Measurements from ENCODE around the gene MTX1.
A peak's percentile ranks its signal among the peaks of the same experiment; 100 is the strongest.
"Not testable (repeated sequence)": the region's sequence is repeated elsewhere in the genome, so short reads cannot be mapped to it uniquely, and the experiment has no call there.

The MTX1 gene

DNA sequence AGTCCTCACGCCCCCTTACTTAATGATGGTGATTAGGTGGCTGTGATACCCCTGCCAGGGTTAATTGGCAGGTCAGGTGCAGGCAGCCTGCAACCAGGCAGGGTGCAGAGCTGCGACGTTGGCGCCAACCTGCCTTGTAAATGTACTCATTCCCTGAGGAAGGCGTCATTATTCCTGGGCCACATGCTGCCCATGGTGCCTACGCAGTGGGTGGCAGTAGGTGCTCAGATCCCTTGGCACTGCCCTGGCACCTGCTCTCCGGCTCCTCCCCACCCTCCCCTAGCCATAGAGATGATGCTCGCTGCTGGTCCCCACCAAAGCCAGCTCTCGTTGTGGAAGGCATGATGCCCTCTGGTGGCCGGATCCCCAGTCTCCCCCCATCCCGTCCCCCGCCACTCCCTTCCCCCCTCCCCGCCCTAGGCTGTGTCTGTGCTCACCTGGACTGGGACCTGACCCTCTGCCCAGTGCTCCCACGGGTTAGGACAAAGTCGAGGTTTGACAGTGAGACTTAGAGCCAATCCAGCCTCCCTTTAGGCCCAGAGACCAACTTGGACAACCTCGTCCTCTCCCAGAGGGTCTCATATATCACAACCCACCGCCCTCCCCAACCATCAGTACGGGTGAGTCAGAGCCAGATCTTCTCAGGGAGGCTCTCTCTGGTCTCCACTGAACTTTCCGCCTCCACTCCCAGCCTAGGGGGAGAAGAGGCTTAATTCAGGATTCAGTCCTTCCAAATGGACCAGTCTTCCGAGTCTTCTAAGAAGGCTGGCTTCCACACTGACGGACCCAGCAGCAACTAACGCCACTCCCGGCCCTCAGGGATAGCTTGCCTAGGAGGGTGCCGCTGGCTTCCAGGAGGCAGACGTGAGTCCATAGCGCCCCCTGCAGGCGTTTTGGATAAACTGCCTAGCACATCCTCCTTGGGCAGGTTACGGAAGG, 41.1 kb upstream of the MTX1 start:
- no peak overlapping the region for H3K4me3 ChIP-seq (ENCODE audit: control insufficient read depth, low read depth, low read length)
- TF ChIP-seq, protein P1, sequence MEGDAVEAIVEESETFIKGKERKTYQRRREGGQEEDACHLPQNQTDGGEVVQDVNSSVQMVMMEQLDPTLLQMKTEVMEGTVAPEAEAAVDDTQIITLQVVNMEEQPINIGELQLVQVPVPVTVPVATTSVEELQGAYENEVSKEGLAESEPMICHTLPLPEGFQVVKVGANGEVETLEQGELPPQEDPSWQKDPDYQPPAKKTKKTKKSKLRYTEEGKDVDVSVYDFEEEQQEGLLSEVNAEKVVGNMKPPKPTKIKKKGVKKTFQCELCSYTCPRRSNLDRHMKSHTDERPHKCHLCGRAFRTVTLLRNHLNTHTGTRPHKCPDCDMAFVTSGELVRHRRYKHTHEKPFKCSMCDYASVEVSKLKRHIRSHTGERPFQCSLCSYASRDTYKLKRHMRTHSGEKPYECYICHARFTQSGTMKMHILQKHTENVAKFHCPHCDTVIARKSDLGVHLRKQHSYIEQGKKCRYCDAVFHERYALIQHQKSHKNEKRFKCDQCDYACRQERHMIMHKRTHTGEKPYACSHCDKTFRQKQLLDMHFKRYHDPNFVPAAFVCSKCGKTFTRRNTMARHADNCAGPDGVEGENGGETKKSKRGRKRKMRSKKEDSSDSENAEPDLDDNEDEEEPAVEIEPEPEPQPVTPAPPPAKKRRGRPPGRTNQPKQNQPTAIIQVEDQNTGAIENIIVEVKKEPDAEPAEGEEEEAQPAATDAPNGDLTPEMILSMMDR (IDR thresholded peaks at IDR 0.05; ENCODE audit: control insufficient read depth, insufficient read depth, low read depth, low read length, missing control alignments) = peak; percentile 92
- peak; percentile 18 for DNase-seq (ENCODE audit: low read depth)

DNA sequence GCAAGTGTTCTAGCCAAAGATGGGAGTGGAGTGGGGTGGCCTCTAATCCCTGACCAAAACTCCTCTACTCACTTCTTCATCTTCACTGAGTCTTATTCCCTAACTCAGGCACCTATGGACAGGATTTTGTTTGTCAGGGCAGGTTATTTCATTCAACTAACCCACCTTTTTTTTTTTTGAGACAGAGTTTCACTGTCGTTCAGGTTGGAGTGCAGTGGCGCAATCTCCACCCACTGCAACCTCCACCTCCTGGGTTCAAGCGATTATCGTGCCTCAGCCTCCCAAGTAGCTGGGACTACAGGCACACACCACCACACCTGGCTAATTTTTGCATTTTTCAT, 40.4 kb upstream of the MTX1 start:
- not testable (repeated sequence) for DNase-seq (ENCODE audit: low read depth); H3K4me3 ChIP-seq (ENCODE audit: control insufficient read depth, low read depth, low read length)

DNA sequence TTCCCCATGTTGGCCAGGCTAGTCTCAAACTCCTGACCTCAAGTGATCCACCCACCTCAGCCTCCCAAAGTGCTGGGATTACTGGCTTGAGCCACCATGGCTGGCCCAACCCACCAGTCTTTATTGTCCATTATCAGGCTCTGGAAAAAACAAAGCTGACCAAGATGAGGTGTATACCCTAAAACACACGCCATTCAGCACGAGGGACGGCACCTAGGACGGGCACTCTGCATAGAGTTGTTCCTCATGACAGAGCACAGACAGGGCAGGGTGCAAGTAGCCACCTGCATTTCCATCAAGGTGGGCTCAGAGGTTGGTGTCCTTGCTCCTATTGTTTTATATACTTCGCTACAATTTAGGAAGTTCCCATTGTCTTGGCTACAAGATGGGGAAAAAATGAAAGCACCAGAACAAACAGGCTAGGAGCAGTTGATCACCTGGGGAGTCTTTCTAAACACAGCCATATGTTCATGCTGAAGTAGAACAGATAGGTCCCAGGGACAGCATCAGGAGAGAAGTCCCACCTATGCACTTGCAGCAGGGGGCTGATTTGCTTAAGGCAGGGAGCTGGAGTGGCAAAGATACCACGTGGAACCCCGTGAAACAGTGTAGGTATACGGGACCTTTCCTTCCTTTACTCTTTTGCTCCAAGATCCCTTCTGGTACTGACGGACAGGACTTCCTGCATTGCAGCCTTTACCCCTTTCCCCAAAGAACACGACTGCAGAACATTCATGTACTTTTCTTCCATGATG, 39.9 kb upstream of the MTX1 start:
- H3K4me3 ChIP-seq (ENCODE audit: control insufficient read depth, low read depth, low read length) = no peak overlapping the region
- TF ChIP-seq, protein P1 (IDR thresholded peaks at IDR 0.05; ENCODE audit: control insufficient read depth, insufficient read depth, low read depth, low read length, missing control alignments) = no peak
- DNase-seq (ENCODE audit: low read depth) = no peak

DNA sequence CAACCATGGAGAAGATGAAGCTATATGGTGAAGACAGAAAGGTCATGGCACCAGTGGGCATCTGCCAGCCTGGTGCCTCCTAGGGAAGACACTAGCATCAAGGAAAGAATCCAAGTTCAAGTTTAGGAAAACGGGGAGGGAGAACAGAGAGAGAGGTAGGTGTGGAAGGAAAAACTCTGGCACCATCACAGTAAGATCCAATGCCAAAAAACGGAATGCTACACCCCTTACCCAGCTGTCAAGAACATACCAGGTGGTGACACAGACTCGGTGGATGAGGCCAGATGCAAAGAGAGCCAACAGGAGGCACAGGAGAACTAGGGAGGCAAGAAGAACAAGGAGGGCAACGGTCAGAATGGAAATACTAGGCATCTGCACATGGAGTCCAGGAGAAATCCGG, 39.0 kb upstream of the MTX1 start:
- no peak for DNase-seq (ENCODE audit: low read depth)
- TF ChIP-seq, protein P1 (IDR thresholded peaks at IDR 0.05; ENCODE audit: control insufficient read depth, insufficient read depth, low read depth, low read length, missing control alignments) = no peak
- H3K4me3 ChIP-seq (ENCODE audit: control insufficient read depth, low read depth, low read length) = no peak overlapping the region

DNA sequence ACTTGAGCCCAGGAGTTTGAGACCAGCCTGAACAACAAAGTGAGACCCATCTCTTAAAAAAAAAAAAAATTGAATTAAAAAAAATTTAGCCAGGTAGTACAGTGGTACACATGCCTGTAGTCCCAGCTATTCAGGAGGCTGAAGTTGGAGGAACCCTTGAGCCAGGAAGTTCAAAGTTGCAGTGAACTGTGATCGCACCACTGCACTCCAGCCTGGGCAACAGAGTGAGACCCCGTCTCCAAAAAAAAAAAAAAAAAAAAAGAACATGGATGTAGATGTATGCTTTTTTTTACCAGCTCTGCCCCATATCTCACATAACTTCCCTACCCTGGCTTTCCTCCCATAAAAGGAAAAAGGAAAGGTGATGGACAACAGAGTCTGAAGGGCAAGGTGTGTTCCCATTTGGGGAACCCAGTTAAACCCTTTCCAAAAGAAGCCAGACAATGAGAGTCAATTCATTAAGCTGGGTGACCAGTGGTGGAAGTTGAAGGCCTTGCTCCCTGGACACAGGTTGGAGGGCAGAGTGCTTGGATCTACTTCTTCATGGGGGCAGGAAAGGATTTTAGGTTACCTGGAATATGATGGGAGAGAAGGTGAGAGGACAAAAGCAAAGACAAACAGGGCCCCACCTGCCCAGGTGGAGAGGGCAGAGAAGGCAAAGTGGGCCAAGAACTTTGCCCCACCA, 38.3 kb upstream of the MTX1 start:
- no peak for DNase-seq (ENCODE audit: low read depth)
- H3K4me3 ChIP-seq (ENCODE audit: control insufficient read depth, low read depth, low read length) = no peak overlapping the region
- TF ChIP-seq, protein P1 (IDR thresholded peaks at IDR 0.05; ENCODE audit: control insufficient read depth, insufficient read depth, low read depth, low read length, missing control alignments) = no peak

DNA sequence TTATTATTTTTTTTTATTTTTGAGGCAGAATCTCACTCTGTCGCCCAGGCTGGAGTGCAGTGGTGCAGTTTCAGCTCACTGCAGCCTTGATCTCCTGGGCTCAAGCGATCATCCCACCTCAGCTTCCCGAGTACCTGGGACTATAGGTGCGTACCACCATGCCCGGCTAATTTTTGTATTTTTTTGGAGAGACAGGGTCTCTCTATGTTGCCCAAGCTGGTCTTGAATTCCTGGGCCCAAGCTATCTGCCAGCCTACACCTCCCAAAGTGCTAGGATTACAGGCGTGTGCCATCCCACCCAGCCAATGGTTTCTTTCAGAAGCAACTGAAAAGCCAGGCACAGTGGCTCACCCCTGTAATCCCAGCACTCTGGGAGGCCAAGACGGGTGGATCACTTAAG, 37.7 kb upstream of the MTX1 start:
- TF ChIP-seq, protein P1 (IDR thresholded peaks at IDR 0.05; ENCODE audit: control insufficient read depth, insufficient read depth, low read depth, low read length, missing control alignments) = no peak
- no peak overlapping the region for H3K4me3 ChIP-seq (ENCODE audit: control insufficient read depth, low read depth, low read length)
- no peak for DNase-seq (ENCODE audit: low read depth)

Measured in AG09309 (cell line).